HG03565 (cell line): ENCODE results near the gene DUSP9.
"Not testable (repeated sequence)": the region's sequence is repeated elsewhere in the genome, so short reads cannot be mapped to it uniquely, and the experiment has no call there.

ENCODE experiments used
- ATAC-seq: cut with Tn5 transposase; IDR thresholded peaks from one replicate; pipeline ENCODE4 v1.9.1; 2021; ENCODE audit warnings: mild to moderate bottlenecking, moderate library complexity; ENCODE audit not compliant: unreplicated experiment

The DUSP9 gene

DNA sequence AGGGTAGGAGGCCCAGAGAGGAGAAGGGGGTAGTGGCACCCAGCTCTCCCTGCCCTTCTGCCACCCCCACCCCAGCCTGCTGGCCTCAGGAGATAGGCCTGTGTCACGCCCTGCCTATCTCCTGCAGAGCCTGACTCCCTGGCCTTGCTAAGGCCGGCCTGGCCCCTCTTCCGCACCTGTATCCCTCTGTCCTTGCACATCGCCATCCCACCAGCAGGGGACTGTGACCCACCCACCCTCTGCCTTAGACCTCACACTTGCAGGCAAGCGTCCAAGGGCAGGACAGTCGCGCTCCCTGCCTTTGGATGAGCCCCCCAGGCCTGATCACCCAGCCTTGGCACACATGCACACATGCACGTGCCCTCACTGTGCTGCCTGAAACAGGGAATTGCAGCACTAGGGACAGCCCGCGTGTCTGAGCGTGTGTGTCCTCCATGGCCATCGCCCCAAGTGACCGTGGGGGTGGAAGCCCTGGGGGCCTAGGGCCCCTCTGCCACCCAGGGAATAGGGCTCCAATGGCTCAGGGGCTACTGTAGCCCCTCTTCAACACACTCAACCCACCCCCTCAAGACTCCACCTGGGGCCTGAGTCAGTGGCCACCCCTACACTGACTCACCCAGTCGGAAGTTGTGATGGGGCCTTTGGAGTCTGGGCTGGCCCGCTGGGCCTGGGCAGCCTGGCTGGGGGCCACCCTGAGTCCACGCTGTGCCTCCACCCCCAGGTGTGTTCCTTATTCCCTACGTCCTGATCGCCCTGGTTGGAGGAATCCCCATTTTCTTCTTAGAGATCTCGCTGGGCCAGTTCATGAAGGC lies 42.9 kb downstream of the DUSP9 start:
- ATAC-seq = no peak

DNA sequence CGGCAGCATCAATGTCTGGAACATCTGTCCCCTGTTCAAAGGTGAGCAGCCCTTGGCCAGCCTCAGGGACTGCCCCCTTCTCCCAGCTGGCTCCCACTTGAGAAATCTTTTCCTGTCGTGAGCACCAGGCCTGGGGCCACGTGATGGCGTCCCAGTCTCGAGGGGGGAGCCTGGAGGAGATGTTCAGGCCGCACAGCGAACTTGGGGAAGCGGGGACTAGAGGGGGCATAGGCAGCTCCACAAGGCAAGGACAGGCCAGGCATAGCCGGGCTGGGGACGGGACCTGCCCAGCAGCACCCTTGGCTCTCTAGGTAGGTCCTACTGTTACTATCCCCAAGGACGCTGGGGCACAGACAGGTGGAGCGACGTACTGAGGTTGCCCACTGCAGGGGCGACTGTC lies 43.5 kb downstream of the DUSP9 start:
- no peak for ATAC-seq

DNA sequence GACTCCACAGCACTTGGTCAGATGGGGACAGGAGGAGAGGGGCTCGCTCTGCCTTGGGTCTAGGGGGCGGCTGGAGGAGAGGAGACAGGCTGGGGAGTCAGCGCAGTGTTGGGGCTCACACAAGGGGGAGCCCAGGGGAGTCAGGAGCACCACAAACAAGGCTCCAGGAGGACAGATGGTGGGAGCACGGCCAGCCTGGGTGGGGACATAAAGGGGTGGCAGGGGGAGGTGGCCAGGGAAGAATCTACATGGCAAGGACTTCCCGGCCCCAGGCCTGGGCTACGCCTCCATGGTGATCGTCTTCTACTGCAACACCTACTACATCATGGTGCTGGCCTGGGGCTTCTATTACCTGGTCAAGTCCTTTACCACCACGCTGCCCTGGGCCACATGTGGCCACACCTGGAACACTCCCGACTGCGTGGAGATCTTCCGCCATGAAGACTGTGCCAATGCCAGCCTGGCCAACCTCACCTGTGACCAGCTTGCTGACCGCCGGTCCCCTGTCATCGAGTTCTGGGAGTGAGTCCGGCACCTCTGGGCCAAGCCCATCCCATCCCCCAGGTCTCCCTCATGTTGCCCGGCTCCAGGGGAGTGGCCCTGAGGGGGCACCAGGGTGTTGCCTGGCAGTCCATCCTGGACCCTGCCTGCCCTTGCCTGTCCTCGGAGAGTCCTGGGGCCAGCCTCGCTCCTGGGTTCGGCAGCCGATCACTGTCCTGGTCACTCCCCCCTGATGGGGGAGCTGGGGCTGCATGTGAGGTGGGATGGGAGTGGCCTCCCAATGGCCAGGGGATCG lies 44.2 kb downstream of the DUSP9 start:
- not testable (repeated sequence) for ATAC-seq

DNA sequence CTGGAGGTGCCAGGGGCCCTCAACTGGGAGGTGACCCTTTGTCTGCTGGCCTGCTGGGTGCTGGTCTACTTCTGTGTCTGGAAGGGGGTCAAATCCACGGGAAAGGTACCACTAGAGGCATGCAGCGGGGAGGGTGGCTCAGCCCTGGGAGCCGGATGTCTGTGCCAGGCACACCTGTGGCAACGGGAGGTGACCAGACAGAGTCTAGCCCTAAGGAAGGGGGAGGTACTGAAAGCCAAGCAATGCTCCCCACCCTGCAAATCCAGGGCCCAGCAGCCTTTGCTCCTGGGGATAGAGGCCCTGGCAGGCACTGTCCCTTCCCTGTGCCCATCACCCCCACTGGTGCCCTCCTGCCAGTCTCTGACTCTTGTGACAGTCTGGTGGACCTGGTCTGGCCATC lies 45.0 kb downstream of the DUSP9 start:
- ATAC-seq = no peak

DNA sequence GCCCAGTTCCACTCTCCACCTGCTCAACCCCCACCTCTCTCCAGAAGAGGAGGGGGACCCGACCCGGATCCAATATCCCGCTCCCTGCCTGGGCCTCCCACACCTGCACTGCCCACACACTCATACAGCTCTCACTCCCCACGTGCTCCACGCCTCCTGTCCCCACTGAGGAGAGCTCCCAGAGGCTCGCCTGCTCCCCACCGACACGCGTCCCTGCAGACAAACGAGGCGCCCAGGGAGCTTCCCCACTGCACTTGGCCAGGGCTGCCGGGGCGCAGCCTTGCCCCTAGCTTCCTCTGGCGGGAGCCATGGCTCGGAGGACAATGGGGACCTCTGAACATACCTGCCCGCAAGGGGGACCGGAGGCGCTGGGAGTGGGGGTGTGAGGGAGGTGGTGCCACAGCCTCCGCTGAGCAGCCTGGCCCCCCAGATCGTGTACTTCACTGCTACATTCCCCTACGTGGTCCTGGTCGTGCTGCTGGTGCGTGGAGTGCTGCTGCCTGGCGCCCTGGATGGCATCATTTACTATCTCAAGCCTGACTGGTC lies 45.7 kb downstream of the DUSP9 start:
- ATAC-seq = no peak

DNA sequence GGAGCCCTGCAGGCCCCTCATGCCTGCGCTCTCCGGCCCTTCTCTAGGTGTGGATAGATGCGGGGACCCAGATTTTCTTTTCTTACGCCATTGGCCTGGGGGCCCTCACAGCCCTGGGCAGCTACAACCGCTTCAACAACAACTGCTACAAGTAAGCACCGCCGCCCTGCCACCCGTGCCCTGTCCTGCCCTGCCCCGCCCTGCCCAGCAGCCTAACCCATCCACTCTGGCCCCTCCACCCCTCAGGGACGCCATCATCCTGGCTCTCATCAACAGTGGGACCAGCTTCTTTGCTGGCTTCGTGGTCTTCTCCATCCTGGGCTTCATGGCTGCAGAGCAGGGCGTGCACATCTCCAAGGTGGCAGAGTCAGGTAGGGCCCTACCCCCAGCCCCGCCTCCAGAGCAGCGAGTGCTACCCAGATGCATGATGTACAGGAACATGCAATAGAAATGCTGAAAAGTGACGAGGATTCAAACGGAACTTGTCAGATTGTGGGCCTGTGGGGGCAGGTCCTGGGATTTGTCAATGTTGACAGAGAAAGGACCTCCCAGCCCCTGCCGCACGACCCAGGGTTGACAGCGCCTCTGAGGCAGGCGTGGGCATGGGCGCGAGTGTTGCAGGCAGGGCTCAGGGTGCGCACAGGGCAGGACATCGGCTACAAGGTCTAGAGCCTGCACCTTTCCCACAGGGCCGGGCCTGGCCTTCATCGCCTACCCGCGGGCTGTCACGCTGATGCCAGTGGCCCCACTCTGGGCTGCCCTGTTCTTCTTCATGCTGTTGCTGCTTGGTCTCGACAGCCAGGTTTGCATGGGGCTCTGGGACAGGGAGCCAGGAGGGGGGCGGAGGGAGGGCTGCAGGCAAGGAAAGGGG lies 46.4 kb downstream of the DUSP9 start:
- ATAC-seq = no peak

DNA sequence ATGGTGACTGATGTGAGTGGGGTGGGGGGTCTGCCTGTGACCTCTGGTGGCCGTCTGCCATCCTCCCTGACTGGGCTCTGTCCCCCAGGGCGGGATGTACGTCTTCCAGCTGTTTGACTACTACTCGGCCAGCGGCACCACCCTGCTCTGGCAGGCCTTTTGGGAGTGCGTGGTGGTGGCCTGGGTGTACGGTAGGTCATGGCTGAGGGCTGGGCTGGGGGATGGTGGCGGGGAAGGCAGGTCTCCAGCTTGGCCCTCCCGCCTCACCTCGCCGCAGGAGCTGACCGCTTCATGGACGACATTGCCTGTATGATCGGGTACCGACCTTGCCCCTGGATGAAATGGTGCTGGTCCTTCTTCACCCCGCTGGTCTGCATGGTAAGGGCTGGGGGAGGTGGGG lies 47.3 kb downstream of the DUSP9 start:
- not testable (repeated sequence) for ATAC-seq

DNA sequence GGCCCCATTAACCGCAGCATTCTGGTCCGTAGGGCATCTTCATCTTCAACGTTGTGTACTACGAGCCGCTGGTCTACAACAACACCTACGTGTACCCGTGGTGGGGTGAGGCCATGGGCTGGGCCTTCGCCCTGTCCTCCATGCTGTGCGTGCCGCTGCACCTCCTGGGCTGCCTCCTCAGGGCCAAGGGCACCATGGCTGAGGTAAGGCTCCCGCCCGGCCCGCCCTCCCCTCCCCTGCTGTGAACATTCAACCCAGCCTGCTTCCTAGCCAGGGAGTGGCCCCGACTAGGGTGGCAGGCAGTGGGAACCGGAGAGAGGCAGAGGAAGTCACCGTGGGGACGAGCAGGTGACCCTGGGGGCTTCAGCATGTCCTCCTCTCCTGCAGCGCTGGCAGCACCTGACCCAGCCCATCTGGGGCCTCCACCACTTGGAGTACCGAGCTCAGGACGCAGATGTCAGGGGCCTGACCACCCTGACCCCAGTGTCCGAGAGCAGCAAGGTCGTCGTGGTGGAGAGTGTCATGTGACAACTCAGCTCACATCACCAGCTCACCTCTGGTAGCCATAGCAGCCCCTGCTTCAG lies 47.8 kb downstream of the DUSP9 start:
- no peak for ATAC-seq

DNA sequence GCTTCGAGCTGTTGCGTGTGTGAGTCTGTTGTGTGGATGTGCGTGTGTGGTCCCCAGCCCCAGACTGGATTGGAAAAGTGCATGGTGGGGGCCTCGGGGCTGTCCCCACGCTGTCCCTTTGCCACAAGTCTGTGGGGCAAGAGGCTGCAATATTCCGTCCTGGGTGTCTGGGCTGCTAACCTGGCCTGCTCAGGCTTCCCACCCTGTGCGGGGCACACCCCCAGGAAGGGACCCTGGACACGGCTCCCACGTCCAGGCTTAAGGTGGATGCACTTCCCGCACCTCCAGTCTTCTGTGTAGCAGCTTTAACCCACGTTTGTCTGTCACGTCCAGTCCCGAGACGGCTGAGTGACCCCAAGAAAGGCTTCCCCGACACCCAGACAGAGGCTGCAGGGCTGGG lies 49.1 kb downstream of the DUSP9 start:
- no peak for ATAC-seq

DNA sequence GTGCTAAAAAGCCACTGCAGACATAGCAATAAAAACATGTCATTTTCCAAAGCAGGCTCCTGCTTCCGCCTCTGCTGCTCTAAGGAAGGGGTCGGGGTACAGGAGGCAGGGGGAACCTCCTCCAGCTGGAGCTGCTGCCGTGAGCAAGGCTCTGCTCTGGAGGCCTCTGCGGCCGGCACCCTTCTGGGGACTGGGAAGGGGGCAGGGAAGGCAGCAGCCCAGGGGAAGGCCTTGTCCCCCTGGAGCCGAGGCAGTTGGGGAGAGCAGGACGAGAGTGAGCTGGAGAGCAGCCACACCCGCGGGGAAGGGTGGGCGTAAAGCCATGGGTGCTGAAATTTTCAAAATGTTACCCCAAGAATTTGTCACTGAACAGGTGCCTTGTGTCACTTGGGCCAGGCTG lies 49.5 kb downstream of the DUSP9 start:
- not testable (repeated sequence) for ATAC-seq

DNA sequence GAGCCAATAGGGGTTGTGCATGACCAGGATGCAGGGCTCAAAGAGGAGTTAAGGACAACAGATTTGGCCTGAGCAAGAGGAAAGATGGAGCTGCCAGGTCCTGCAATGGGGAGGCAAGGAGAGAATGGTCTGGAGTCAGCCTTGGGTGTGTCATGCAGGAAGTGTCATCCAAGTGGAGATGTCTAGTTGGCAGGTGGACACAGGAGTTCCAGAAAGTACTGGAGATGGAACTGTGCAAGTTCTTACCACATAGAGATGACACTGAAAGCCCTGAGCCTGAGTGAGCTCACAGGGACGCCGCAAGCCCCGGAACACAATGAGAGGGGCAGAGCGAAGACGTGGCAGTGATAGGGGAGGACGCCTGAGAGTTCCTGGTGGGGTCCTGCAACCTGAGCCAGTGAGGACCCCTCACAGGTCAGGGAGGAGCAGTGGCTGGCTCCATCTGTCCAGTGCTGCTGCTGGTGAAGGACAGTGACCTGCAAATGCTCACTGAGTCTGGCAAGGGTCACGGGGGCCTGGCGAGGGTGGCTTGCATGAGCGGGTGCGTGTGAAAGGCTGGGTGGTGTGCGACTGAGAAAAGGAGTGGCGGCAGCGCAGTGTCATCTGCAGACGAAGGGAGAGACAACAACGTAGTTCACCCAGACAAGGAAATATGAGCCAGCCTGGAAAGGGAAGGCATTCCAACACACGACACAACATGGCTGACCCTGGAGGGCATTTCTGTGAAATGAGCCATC lies 50.2 kb downstream of the DUSP9 start:
- not testable (repeated sequence) for ATAC-seq

DNA sequence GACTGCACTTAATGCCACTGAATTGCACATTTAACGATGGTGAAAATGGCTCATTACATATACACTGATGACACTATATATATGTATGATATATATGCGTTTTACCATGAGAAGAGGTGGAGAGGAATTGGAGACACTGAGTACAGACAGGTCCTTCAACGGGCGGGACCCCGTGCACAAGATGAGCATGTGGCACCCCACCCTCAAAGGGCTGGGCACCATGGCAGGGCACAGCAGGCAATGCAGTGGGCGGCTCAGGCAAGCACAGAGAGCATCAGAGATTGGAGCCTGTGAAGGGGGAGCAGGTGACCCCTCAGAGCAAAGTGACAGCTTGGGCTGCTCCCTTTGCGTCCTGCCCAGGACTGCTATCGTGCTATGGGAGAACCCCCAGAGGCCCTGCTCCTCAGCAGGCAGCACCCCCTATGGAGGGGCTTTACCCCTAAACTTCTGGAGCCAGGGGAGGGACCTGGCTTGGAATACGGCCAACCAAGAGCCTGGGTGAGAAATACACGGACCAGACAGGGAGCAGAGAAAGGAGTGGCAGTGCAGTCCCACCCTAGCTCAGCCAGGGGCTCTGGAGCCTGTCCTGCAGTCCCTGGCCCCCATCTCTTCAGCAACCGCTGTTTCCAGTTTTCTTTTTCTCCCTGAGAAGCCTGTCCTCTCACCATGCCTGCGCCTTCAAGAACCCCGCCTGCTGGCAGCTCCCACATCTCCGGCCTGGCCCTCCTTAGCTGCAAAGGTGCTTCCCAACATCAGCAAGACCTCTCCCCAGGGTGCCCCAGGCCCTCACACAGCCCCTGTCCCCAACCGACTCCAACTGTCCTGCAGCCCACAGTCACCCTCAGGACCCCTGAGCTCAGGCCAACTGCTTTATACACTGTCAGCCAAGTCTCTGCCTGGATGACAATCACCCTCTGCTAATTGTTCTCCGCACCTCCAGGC lies 51.2 kb downstream of the DUSP9 start:
- no peak for ATAC-seq

DNA sequence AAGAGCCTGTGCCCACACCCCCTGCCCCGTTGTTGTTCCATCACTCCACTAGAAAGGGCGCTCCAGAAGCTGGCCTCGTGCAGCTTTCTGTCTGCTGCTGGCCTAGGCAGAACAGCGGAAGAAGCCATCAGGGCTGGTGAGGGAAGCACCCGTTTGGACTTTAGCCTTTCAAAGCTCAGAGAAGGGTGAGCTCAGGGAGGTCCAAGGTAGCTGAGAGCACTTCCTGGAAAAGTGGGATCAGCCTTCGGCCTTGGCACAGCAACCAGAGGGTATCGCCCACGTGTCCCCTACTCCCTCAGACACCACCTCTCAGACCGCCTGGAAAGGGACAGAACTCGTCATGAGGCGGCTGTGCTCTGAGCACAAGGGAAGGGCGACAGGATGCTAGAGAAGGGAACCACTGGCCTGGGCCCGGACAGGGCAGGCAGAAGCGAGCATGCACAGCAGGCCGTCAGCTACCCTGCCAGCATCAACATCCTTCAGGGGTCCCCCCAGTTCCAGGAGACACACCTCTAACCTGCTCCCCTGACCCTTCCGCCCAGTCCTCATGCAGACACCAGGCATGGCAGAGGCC lies 52.3 kb downstream of the DUSP9 start:
- ATAC-seq = not testable (repeated sequence)

DNA sequence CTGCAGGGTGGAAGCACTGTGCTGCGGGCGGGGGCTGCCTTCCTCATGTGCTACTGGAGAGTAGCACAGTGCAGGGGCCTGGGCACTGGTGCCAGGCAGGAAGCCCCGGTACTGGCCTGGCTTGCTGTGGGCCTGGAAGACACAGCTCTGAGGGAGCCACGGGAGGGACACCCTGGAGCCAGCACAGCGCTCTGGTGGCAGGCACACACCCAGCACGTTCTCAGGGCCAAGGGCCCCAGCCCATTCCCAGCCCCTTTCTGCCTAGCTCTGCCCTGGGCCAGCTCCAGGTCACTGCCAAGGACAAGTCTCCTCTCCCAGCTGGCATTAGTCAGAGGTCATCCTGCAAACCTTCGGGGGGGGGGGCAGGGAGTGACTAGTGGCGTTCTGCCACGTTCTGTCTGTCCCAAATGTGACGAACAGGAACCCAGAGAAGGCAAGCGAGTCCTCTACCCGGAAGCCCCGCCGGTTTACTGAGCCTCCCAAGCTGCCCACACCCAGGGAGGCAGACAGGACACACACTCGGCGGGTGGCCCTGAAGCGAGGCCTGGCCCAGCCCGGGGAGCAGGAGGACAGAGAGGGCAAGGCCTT lies 52.9 kb downstream of the DUSP9 start:
- ATAC-seq = not testable (repeated sequence)

DNA sequence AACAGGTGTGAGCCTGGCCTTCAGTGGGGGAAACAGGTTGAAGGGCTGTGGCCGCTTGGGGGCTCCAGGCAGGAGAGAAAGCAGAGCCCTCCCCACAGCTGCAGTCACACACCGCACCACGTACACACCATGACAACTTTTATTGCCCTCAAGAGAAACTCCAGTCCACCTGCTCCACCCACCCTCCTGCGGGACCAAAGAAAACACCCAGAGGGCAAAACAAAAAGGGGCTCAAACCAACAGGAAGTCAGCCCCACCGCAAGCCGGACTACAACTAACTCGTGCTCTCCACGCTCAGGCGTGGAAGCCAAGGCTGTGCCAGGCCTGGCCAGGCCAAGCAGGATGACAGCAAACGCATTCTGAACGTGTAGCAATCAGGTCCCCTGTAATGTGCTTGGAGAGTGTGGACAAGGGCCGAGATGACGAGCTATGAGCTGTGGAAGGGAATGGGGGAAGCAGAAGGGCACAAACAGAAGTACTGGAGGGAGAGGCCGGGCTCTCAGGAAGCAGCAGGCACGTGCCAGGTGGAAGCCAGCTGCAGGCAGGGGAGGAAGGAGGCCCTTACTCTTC lies 53.5 kb downstream of the DUSP9 start:
- no peak for ATAC-seq
